ENCODE results near the gene PRKG1. TPM values are rescaled to one million over a fixed set of nuclear protein-coding genes. Genes with fewer than 3 reads are reported as not detected.

Gene PRKG1
- total RNA-seq, 1 experiment from 2014 or later = 10.4 TPM

GRCh38 chr10:51087114-51087513, 12.8 kb downstream of the PRKG1 start:
- H3K56ac ChIP-seq (ENCODE audit: insufficient read length, low read depth, low read length) = no peak overlapping the region
- Mint-ChIP-seq H3K4me1 (peaks cover 14 to 19% of the 10 kb centered on the region in 2 experiments), H3K4me3 (no peak overlapping the region), H3K27ac (no peak overlapping the region), H3K36me3 (ENCODE audit: insufficient read depth in 1 of 3, low read depth in 3 of 3) (no peaks in the 10 kb centered on the region), H3K9me3 (no peaks in the 10 kb centered on the region), H3K27me3 (ENCODE audit: low read depth) (no peaks in the 10 kb centered on the region)
- no peak for TF ChIP-seq CTCF (conservative IDR thresholded peaks at IDR 0.05)
- no peaks in the 10 kb centered on the region for H3K79me1 ChIP-seq (ENCODE audit: insufficient read depth, low read depth, low read length, poor library complexity, severe bottlenecking)
- H2AK5ac ChIP-seq (ENCODE audit: insufficient read length, low read length) = no peak overlapping the region
- H3K4ac ChIP-seq (ENCODE audit: low read depth, low read length) = no peak overlapping the region
- H4K8ac ChIP-seq (replicated peaks; ENCODE audit: insufficient read length, low read depth, low read length) = no peak overlapping the region
- peaks cover 8% of the 10 kb centered on the region; the same call in 1 of the 2 replicates for H3K4me1 ChIP-seq (ENCODE audit: insufficient read depth, low read length)
- H2BK5ac ChIP-seq (ENCODE audit: insufficient read length, low read length) = no peak overlapping the region
- H3K18ac ChIP-seq (ENCODE audit: insufficient read length, low read depth, low read length) = no peak overlapping the region
- H2AFZ ChIP-seq (ENCODE audit: low read length) = no peak overlapping the region
- no peak overlapping the region for H3K9ac ChIP-seq (ENCODE audit: extremely low read depth, insufficient read length, low read length)
- H3K9me3 ChIP-seq (ENCODE audit: control insufficient read depth, low read depth, low read length) = no peaks in the 10 kb centered on the region
- no peak overlapping the region for H3K27ac ChIP-seq (ENCODE audit: insufficient read length, low read depth, low read length)
- H3T11ph ChIP-seq (ENCODE audit: low read length) = no peak overlapping the region
- no peak overlapping the region for H3K14ac ChIP-seq (ENCODE audit: insufficient read depth, low read length)
- H2BK20ac ChIP-seq (ENCODE audit: low read depth, low read length, poor library complexity, severe bottlenecking) = no peak overlapping the region
- no peak overlapping the region for H4K5ac ChIP-seq (ENCODE audit: insufficient read length, low read depth, low read length)
- H4K20me1 ChIP-seq (ENCODE audit: control insufficient read depth, insufficient read depth, insufficient read length) = no peaks in the 10 kb centered on the region
- H3K79me2 ChIP-seq (ENCODE audit: insufficient read depth, low read length) = no peaks in the 10 kb centered on the region
- no peaks in the 10 kb centered on the region for H3K23me2 ChIP-seq (ENCODE audit: insufficient read length, low read depth, low read length, poor library complexity, severe bottlenecking)
- no peaks in the 10 kb centered on the region for H3K27me3 ChIP-seq (ENCODE audit: insufficient read depth, low read length)
- no peak overlapping the region for H3K23ac ChIP-seq (ENCODE audit: insufficient read length, low read depth, low read length)
- H2BK12ac ChIP-seq (ENCODE audit: insufficient read length, low read depth, low read length) = no peak overlapping the region
- H2BK120ac ChIP-seq (ENCODE audit: low read depth, low read length, poor library complexity, severe bottlenecking) = no peak overlapping the region
- DNase-seq = no peak
- no peak overlapping the region for H2BK15ac ChIP-seq (ENCODE audit: low read depth, low read length)
- H4K91ac ChIP-seq (ENCODE audit: insufficient read length, low read depth, low read length) = no peak overlapping the region
- no peak overlapping the region for H3K4me2 ChIP-seq (ENCODE audit: insufficient read depth, insufficient read length, low read length)

All from H9 (cell line).